Sigmoid colon (tissue), 7 donors: ENCODE data around the gene TGM6. TPM values are rescaled to one million over a fixed set of nuclear protein-coding genes. Genes with fewer than 3 reads are reported as not detected.

Experiments
- DNase-seq: peaks from one replicate; pipeline ENCODE4 v3.0.0-alpha.2; 2019
- H3K27ac ChIP-seq, 4 donors: fragments of 200-600 bp; sonication (generic); one replicate each; pipeline ENCODE4 v1.5.1; 2016 to 2019; ENCODE audit warnings: mild to moderate bottlenecking in 1 of 4
- H3K27me3 ChIP-seq, 3 donors: fragments of 200-600 bp; sonication (generic); one replicate each; pipeline ENCODE4 v1.5.1; 2019; ENCODE audit warnings: mild to moderate bottlenecking in 1 of 3
- H3K36me3 ChIP-seq, 4 donors: fragments of 200-600 bp; sonication (generic); one replicate each; pipeline ENCODE4 v1.5.1; 2016 to 2019
- H3K4me1 ChIP-seq, 4 donors: fragments of 200-600 bp; sonication (generic); one replicate each; pipeline ENCODE4 v1.5.1; 2017 to 2019
- H3K4me3 ChIP-seq, 4 donors: fragments of 200-600 bp; sonication (generic); one replicate each; pipeline ENCODE4 v1.5.1; 2017 to 2019; ENCODE audit warnings: mild to moderate bottlenecking in 2 of 4, moderate library complexity in 1 of 4
- H3K9me3 ChIP-seq, 4 donors: fragments of 200-600 bp in 3 of 4; sonication (generic) in 3 of 4; one replicate each; pipeline versions ENCODE4 v1.5.1 to v1.6.1; 2013 to 2019
- CTCF ChIP-seq, 4 experiments: fragments of 450-650 bp in 3 of 4; fragments of 200-600 bp in 1 of 4; IDR thresholded peaks; one replicate each; pipeline ENCODE4 v1.5.1; 2016 to 2019; ENCODE audit warnings: antibody characterized with exemption in 4 of 4, mild to moderate bottlenecking in 3 of 4, moderate library complexity in 2 of 4
- EP300 ChIP-seq, 4 donors: sonication (generic); formaldehyde crosslinking; IDR thresholded peaks; one replicate each; pipeline ENCODE4 v1.6.1; 2017; ENCODE audit warnings: antibody characterized with exemption in 4 of 4
- POLR2A ChIP-seq, 2 donors: fragments of 450-650 bp; IDR thresholded peaks; one replicate each; pipeline ENCODE4 v1.6.1; 2016; ENCODE audit warnings: antibody characterized with exemption in 2 of 2, mild to moderate bottlenecking in 2 of 2, moderate library complexity in 2 of 2
- POLR2AphosphoS5 ChIP-seq, 4 donors: sonication (generic); formaldehyde crosslinking; IDR thresholded peaks; one replicate each; pipeline ENCODE4 v1.6.1; 2017; ENCODE audit warnings: antibody characterized with exemption in 4 of 4
- WGBS, 2 donors: extraction: QIAGEN DNeasy Blood & Tissue Kit; methylation state at CpG; one replicate each; pipeline ENCODE4 v1.1.7; 2013; 5-methylcytosine and 5-hydroxymethylcytosine counted together
- intact Hi-C: fragments of 100-400 bp; cut with DNase I; formaldehyde crosslinking; loops from one replicate; pipeline ENCODE4 v1.15.1; 2023
- polyA plus RNA-seq, 3 donors: library from polyadenylated mRNA; stranded (reverse); fragments of 200-250 nt; gene quantifications; one replicate each; pipeline ENCODE4 v1.2.3, GENCODE V29; 2013
- total RNA-seq, 4 donors: library from RNA; depleted of rRNA; stranded (reverse); fragments of >200 nt; gene quantifications; one replicate each; pipeline ENCODE4 v1.1.0, GENCODE V29; 2016
- donor health status: healthy with polysubstance abuse.
- donor health status: Bipolar disorder and iron deficiency.
- donor health status: healthy.

TGM6 gene
- total and polyA plus RNA-seq, 7 donors: not detected

GRCh38 chr20:2365666-2366065, 15.0 kb upstream of the TGM6 start:
- WGBS, 2 donors: 66 to 80% methylated on average over 3 of the region's 3 CpGs
- TF ChIP-seq POLR2AphosphoS5 (IDR thresholded peaks at IDR 0.05): no peak
- no peak for TF ChIP-seq EP300 (IDR thresholded peaks at IDR 0.05)
- no peak for TF ChIP-seq CTCF (IDR thresholded peaks at IDR 0.05)
- TF ChIP-seq POLR2A (IDR thresholded peaks at IDR 0.05): no peak
- Histone ChIP-seq H3K4me1 (no peaks in the 10 kb centered on the region), H3K27ac (no peak overlapping the region), H3K27me3 (no peaks in the 10 kb centered on the region), H3K9me3 (peaks cover 0 to 6% (median 1%) of the 10 kb centered on the region in 4 donors), H3K4me3 (no peak overlapping the region), H3K36me3 (no peaks in the 10 kb centered on the region)
- no peak for DNase-seq
- intact Hi-C loops: no loop called here

GRCh38 chr20:2368621-2369020, 12.1 kb upstream of the TGM6 start:
- intact Hi-C loops: no loop called here

GRCh38 chr20:2373098-2373497, 7.6 kb upstream of the TGM6 start:
- no peak overlapping the region for H3K4me3 ChIP-seq
- intact Hi-C loops: no loop called here
- H3K27me3 ChIP-seq: no peaks in the 10 kb centered on the region
- no peak for DNase-seq
- no peaks in the 10 kb centered on the region for H3K9me3 ChIP-seq
- H3K4me1 ChIP-seq: no peaks in the 10 kb centered on the region
- H3K27ac ChIP-seq: no peak overlapping the region
- no peaks in the 10 kb centered on the region for H3K36me3 ChIP-seq
- no peak for TF ChIP-seq POLR2A (IDR thresholded peaks at IDR 0.05)
- no peak for TF ChIP-seq CTCF (IDR thresholded peaks at IDR 0.05)
- TF ChIP-seq EP300 (IDR thresholded peaks at IDR 0.05): no peak
- TF ChIP-seq POLR2AphosphoS5 (IDR thresholded peaks at IDR 0.05): no peak

More at GRCh38 chr20:2368621-2369020, 12.1 kb upstream of the TGM6 start:
- no peak for DNase-seq
- Histone ChIP-seq H3K27me3 (no peaks in the 10 kb centered on the region), H3K36me3 (no peaks in the 10 kb centered on the region), H3K4me3 (no peak overlapping the region), H3K27ac (no peak overlapping the region), H3K4me1 (no peaks in the 10 kb centered on the region), H3K9me3 (no peaks in the 10 kb centered on the region)
- TF ChIP-seq CTCF (IDR thresholded peaks at IDR 0.05) (no peak), POLR2AphosphoS5 (IDR thresholded peaks at IDR 0.05) (no peak), POLR2A (IDR thresholded peaks at IDR 0.05) (no peak), EP300 (IDR thresholded peaks at IDR 0.05) (no peak)
- 42 to 65% methylated on average over 1 of the region's 1 CpG for WGBS, 2 donors

GRCh38 chr20:2374346-2375125, 6.2 kb upstream of the TGM6 start:
- no peaks in the 10 kb centered on the region for H3K9me3 ChIP-seq
- no peak for DNase-seq
- H3K27ac ChIP-seq: no peak overlapping the region
- no peaks in the 10 kb centered on the region for H3K27me3 ChIP-seq
- no peak overlapping the region for H3K4me3 ChIP-seq
- WGBS, 2 donors: 73 to 76% methylated on average over 9 of the region's 9 CpGs
- intact Hi-C loops: no loop called here
- no peaks in the 10 kb centered on the region for H3K4me1 ChIP-seq
- no peak for TF ChIP-seq POLR2A (IDR thresholded peaks at IDR 0.05)
- no peak for TF ChIP-seq POLR2AphosphoS5 (IDR thresholded peaks at IDR 0.05)
- no peak for TF ChIP-seq EP300 (IDR thresholded peaks at IDR 0.05)
- no peak for TF ChIP-seq CTCF (IDR thresholded peaks at IDR 0.05)
- no peaks in the 10 kb centered on the region for H3K36me3 ChIP-seq

- H3K9me3 ChIP-seq: no peaks in the 10 kb centered on the region
- TF ChIP-seq CTCF (IDR thresholded peaks at IDR 0.05) (no peak), POLR2AphosphoS5 (IDR thresholded peaks at IDR 0.05) (no peak), POLR2A (IDR thresholded peaks at IDR 0.05) (no peak), EP300 (IDR thresholded peaks at IDR 0.05) (no peak)
- DNase-seq: no peak
- H3K4me3 ChIP-seq: no peak overlapping the region
- no peak overlapping the region for H3K27ac ChIP-seq
- H3K4me1 ChIP-seq: no peaks in the 10 kb centered on the region
- intact Hi-C loops: no loop called here
- no peaks in the 10 kb centered on the region for H3K27me3 ChIP-seq
- 88 to 92% methylated on average over 7 of the region's 7 CpGs for WGBS, 2 donors
- H3K36me3 ChIP-seq: no peaks in the 10 kb centered on the region
Observed at GRCh38 chr20:2378893-2379292, 1.8 kb upstream of the TGM6 start.
